Heart left ventricle (tissue), 16 donors: ENCODE results near the gene SPEG. TPM values are rescaled to one million over a fixed set of nuclear protein-coding genes. Genes with fewer than 3 reads are reported as not detected.

Experiments used
- ATAC-seq, 4 donors: fragments of 200-7000 bp; cut with Tn5 transposase; one replicate each; pipeline ENCODE4 v1.9.1; 2020 to 2022; ENCODE audit warnings: moderate library complexity in 4 of 4, mild to moderate bottlenecking in 3 of 4, moderate number of reproducible peaks in 1 of 4
- DNase-seq, 5 donors: peaks; one replicate each; pipeline ENCODE4 v3.0.0-alpha.2; 2020
- H3K27ac ChIP-seq, 12 donors: fragments of 200-600 bp; sonication (generic) in 4 of 12; one replicate each; pipeline versions ENCODE4 v1.5.0 to v1.8.0; 2016 to 2022; ENCODE audit warnings: mild to moderate bottlenecking in 2 of 12
- H3K27me3 ChIP-seq, 9 donors: fragments of 200-600 bp; sonication (generic) in 2 of 9; one replicate each; pipeline versions ENCODE4 v1.5.1 to v1.8.0; 2016 to 2022; ENCODE audit warnings: mild to moderate bottlenecking in 3 of 9
- H3K36me3 ChIP-seq, 9 donors: fragments of 200-600 bp; sonication (generic) in 2 of 9; one replicate each; pipeline versions ENCODE4 v1.5.0 to v1.8.0; 2018 to 2022; ENCODE audit warnings: mild to moderate bottlenecking in 2 of 9
- H3K4me1 ChIP-seq, 12 donors: fragments of 200-600 bp; sonication (generic) in 4 of 12; one replicate each; pipeline versions ENCODE4 v1.5.0 to v1.8.0; 2016 to 2022; ENCODE audit warnings: mild to moderate bottlenecking in 3 of 12
- H3K4me3 ChIP-seq, 12 donors: fragments of 200-600 bp; sonication (generic) in 4 of 12; one replicate each; pipeline versions ENCODE4 v1.5.0 to v1.8.0; 2017 to 2022; ENCODE audit warnings: mild to moderate bottlenecking in 9 of 12, moderate library complexity in 4 of 12
- H3K9me3 ChIP-seq, 12 donors: fragments of 200-600 bp; sonication (generic) in 4 of 12; one replicate each; pipeline versions ENCODE4 v1.5.0 to v1.8.0; 2016 to 2022; ENCODE audit warnings: mild to moderate bottlenecking in 1 of 12
- CTCF ChIP-seq, 12 donors: fragments of 200-600 bp; sonication (generic) in 4 of 12; IDR thresholded peaks; one replicate each; pipeline versions ENCODE4 v1.5.0 to v1.8.0; 2018 to 2022; ENCODE audit warnings: antibody characterized with exemption in 12 of 12, mild to moderate bottlenecking in 5 of 12
- POLR2A ChIP-seq, 2 donors: fragments of 450-650 bp; IDR thresholded peaks; one replicate each; pipeline ENCODE4 v1.6.1; 2017; ENCODE audit warnings: antibody characterized with exemption in 2 of 2, mild to moderate bottlenecking in 2 of 2, moderate library complexity in 2 of 2
- WGBS, 4 donors: extraction: QIAGEN DNeasy Blood & Tissue Kit in 2 of 4; methylation state at CpG; one replicate each; pipeline versions ENCODE4 v1.1.5 to v1.1.7; 2013 to 2018; 5-methylcytosine and 5-hydroxymethylcytosine counted together
- intact Hi-C, 10 donors: fragments of 100-400 bp; cut with DNase I; formaldehyde crosslinking; loops; one replicate each; pipeline versions ENCODE4 v1.11.1 to v1.14.2; 2022
- polyA plus RNA-seq, 2 donors: library from polyadenylated mRNA; stranded (reverse); fragments of 200-250 nt; gene quantifications; one replicate each; pipeline ENCODE4 v1.2.3, GENCODE V29; 2013
- total RNA-seq, 9 donors: library from RNA; depleted of rRNA in 2 of 9; stranded (reverse); fragments of >200 nt in 2 of 9; fragmentation: NEBNext Ultra II Directional in 3 of 9; extraction: Animal tissue kit (Norgen Biotek cat#: 25700) in 3 of 9; gene quantifications; one replicate each; pipeline versions ENCODE4 v1.1.0 to v1.2.4, GENCODE V29; 2016 to 2023
- donor health status: ischemic (EF 13 %, LVEDD 7.1; RV severe dilation, severe dysfunction).
- donor health status: healthy with polysubstance abuse.
- donor health status: DM: no; HTN: yes; CAD: no.
- donor health status: DM: no; HTN: no; CAD: no.
- donor health status: ischemic (EF 25% LVEDD 6.9; RV normal size, moderate dysfunction).
- donor health status: ischemic (EF 25% LVEDD 5.7; RV mildly dilated, moderate dysfunction).
- donor health status: healthy.
- donor health status: DM: yes; HTN: yes; CAD: no.
- donor health status: ischemic (EF 35%, LVEDD 5.7; RV mildly dilated, moderate dysfunction).
- donor health status: nonischemic (EF 11% LVEDD 7.7; RV severe dilation, severe dysfunction).
- donor health status: DM: yes; HTN: yes; CAD: no.
- donor health status: PGD.
- donor health status: ischemic (EF 29% LVEDD 5.4; RV normal size, mild dysfunction).
- donor health status: nonischemic (EF 23%, LVEDD 6.1; RV moderate dilation, normal function).

SPEG gene
- total and polyA plus RNA-seq, 11 donors: 64.8 to 150 (median 108) TPM

- no peak overlapping the region for H3K4me3 ChIP-seq
- H3K27me3 ChIP-seq: peaks cover 0 to 41% (median 5%) of the 10 kb centered on the region in 9 donors
- H3K9me3 ChIP-seq: no peaks in the 10 kb centered on the region
- peaks cover 0 to 16% (median 0%) of the 10 kb centered on the region in 9 donors for H3K36me3 ChIP-seq
- H3K4me1 ChIP-seq: peaks cover 0 to 69% (median 9%) of the 10 kb centered on the region in 12 donors
- no peak for TF ChIP-seq POLR2A (IDR thresholded peaks at IDR 0.05)
- TF ChIP-seq CTCF (IDR thresholded peaks at IDR 0.05): no peak
- no peak for ATAC-seq
- intact Hi-C loops: no loop called here
- WGBS, 4 donors: 73 to 95% (median 87%) methylated on average over 1 of the region's 1 CpG
- no peak for DNase-seq
- peak overlapping the region in 8 of 12 donors; percentile 21 to 96 (median 62) for H3K27ac ChIP-seq
Measured at GRCh38 chr2:219446689-219447088, 12.0 kb downstream of the SPEG start.

- Histone ChIP-seq H3K9me3 (no peaks in the 10 kb centered on the region), H3K27me3 (peaks cover 0 to 34% (median 0%) of the 10 kb centered on the region in 9 donors), H3K4me1 (peaks cover 0 to 69% (median 14%) of the 10 kb centered on the region in 12 donors), H3K4me3 (no peak overlapping the region), H3K27ac (peak overlapping the region in 5 of 12 donors; percentile 13 to 96 (median 67)), H3K36me3 (peaks cover 0 to 16% (median 0%) of the 10 kb centered on the region in 9 donors)
- intact Hi-C loops: no loop called here
- no peak for ATAC-seq
- WGBS, 4 donors: 68 to 72% (median 70%) methylated on average over 12 to 23 of the region's 23 CpGs
- peak in 1 of 5 donors; percentile 54 for DNase-seq
- no peak for TF ChIP-seq POLR2A (IDR thresholded peaks at IDR 0.05)
- no peak for TF ChIP-seq CTCF (IDR thresholded peaks at IDR 0.05)
Measured at GRCh38 chr2:219447242-219448098, 12.8 kb downstream of the SPEG start.

- H3K36me3 ChIP-seq: peaks cover 0 to 16% (median 0%) of the 10 kb centered on the region in 9 donors
- DNase-seq (no peak), ATAC-seq (no peak)
- peaks cover 0 to 71% (median 20%) of the 10 kb centered on the region in 12 donors for H3K4me1 ChIP-seq
- H3K4me3 ChIP-seq: no peak overlapping the region
- intact Hi-C loops: no loop called here
- WGBS, 4 donors: 43 to 71% (median 47%) methylated on average over 25 to 88 of the region's 88 CpGs
- peaks cover 0 to 27% (median 0%) of the 10 kb centered on the region in 9 donors for H3K27me3 ChIP-seq
- no peaks in the 10 kb centered on the region for H3K9me3 ChIP-seq
- peak overlapping the region in 2 of 12 donors; percentile 67 to 96 for H3K27ac ChIP-seq
- no peak for TF ChIP-seq POLR2A (IDR thresholded peaks at IDR 0.05)
- no peak for TF ChIP-seq CTCF (IDR thresholded peaks at IDR 0.05)
Measured at GRCh38 chr2:219448099-219448775, 13.6 kb downstream of the SPEG start.
